Fibroblast of peridontal ligament (primary cell): ENCODE data around the gene KRTAP3-1.

Experiments
- DNase-seq: peaks from one replicate; pipeline ENCODE4 v3.0.0-alpha.2; 2010; ENCODE audit errors: extremely low read depth

KRTAP3-1 gene

DNA sequence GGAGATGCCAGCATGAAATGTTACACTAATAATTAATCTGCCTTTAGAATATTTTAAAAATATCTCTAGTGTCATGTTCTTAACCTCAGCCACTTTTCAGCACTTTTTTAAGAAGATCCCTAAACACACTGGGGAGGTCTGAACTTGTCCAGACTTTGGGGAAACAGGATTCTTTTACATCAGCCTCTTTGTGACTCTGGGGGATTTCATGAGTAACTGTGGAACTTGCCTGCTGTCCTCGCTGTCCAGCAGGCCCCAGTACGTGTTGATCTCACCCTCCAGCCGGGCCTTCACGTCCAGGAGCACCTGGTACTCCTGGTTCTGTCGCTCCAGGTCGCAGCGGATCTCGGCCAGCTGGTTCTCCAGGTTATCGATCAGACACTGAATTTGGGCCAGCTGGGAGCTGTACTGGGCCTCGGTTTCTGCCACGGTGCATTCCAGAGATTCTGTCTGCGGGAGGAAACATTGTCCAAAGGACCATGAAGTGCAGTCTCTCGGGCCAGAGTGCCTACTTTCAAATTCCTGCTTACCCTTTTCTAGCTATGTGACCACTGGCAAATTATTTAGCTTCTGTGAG lies 30.3 kb downstream of the KRTAP3-1 start:
- DNase-seq, result no peak

DNA sequence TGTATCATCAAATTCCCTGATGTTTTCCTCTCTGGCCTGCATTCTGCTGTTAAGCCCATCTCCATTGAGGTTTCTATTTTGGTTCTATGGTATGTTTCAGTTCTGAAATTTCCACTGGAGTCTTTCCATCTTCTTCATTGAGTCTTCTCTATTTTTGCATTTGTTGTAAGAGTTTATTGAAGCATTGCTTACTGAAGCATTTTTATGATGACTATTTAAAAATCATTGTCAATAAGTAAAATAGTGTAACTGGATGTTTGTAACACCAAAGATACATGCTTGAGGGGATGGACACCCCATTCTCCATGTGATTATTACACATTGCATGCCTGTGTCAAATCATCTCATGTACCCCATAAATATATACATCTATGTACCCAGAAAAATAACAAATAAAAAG lies 33.4 kb downstream of the KRTAP3-1 start:
- DNase-seq, result no peak

DNA sequence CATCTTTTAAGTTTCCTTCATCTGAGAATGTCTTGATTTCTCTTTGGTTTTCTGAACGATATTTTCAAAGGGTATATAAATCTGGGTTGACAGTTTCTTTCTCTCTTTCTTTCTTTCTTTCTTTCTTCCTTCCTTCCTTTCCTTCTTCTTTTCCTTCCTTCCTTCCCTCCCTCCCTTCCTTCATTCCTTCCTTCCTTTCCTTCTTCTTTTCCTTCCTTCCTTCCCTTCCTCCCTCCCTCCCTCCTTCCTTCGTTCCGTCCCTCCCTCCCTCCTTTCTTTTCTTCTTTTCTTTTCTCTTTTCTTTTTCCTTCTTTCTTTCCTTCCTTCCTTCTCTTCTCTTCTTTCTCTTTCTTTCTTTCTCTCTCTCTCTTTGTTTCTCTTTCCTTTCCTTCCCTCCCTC lies 34.6 kb downstream of the KRTAP3-1 start:
- no peak for DNase-seq

DNA sequence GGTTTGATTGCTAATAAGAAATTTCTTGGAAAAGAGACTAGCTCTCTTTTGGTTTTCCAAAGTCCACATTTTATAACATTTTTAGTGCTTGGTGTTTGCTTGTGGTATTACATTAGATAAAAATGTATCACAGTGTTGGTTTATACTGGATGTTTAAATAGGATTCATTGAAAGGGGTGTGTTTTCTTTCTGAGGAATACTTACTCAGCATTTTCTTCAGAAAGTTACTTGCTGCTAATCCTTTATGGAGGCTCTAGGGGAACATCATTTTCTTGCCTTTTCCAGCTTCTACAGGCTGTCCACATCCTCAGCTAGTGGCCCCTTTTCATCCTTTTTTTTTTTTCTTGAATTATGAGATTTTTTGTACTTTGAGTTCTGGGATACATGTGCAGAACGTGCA lies 41.3 kb downstream of the KRTAP3-1 start:
- DNase-seq, result no peak

DNA sequence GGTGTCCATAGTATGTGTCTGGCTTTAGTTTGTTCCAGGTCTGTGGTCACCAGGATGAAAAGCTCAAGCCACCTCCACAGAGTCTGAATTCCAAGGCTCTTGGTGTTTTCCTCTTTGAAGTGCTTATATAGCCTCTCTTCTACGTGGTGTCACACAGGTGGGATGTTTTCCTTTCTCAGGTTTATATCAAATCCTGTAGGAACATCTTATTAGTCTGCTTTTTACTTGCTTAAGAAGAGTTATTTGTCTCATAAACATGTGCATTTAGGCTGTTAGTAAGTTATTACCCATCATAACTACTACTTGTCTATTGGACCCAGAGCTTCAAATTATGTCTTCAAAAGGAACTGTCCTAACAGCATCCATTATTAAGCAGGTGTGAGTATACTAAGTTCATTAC lies 42.1 kb downstream of the KRTAP3-1 start, which contains the start of gene KRT39:
Gene KRT39, minus strand, starts transcription at position 101 of the 400 bp plus-strand sequence. Its CDS starts 92 bp downstream, at position 9.
- DNase-seq, result no peak

DNA sequence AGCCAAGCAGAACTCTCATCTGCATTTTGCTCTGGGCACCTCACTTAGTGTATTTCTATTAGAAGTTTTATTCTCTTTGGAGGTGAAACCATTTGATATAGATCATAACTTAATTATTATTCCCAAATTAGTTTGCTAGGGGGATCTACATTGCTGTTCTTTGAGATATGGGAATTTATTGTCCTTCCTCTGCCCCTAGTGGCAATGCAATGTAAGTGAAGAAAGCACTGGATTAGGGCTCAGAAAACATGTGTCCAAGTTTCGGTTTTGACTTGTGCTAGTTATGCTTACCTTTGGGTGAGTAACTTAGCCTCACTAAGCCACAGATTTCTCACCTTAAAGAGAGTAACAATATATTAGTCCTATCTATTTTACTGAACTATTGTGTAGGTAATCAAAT lies 45.1 kb downstream of the KRTAP3-1 start:
- DNase-seq, result no peak

DNA sequence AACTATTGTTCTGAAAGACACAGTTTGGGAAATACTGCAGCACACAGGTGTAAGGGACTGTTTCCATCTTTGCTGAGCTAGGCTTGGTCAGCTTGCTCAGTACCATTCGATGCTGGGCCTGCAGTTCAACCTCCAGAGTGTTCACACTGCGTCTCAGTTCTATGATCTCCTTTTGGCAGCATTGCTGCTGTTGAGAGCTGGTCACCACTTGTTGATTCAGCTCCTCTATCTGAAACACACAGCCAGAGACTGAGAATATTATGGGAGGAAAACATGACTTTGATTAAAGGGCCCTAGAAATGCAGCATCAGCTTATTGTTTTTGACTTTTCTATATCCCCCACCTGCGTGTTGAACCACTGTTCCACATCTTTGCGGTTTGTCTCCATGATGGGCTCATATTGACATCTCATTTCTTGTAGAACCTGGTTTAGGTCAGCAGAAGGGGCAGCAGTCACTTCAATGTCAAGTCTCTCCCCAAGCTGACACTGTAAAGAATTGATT lies 46.8 kb downstream of the KRTAP3-1 start:
- DNase-seq, result no peak

DNA sequence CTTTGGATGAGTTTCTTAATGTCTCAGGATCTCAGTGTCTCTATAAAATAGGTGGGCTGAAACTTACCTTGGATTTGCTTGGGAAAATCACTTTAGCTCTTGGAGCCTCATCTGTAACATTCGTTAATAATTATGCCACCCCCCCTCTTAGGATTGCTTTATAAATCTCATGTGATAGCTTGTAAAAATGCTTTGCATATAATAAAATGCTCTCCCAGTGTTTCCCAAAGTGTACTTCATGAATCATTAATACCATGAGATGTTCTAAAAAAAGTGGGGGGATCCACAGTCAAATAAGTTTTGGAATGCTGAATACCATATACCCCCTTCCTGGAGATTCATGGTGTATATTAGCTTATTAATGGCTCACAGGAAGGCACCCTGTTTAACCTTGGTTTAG lies 47.3 kb downstream of the KRTAP3-1 start:
- DNase-seq, result no peak

DNA sequence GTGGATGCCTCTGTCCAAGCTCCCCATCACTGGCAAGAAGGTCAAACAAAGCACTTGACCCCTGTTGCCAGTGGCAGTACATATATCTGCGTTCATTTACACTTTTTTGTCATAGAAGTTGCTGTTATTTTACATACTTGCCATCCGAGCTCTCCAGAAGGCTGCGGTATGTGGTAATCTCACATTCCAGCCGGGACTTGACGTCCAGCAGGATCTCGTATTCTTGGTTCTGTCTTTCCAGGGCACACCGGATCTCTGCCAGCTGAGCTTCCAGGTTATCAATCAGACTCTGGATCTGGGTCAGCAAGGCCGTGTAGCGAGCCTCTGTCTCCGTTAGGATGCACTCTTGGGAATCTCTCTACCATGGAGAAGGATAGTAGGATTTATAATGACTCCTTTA lies 48.8 kb downstream of the KRTAP3-1 start:
- no peak for DNase-seq
